Liver (tissue), 9 donors: Measurements from ENCODE around the gene KDM4D. TPM values are rescaled to one million over a fixed set of nuclear protein-coding genes. Genes with fewer than 3 reads are reported as not detected.
A peak's percentile ranks its signal among the peaks of the same experiment; 100 is the strongest.

Experiments
- DNase-seq: peaks from one replicate; pipeline ENCODE4 v3.0.0-alpha.2; 2017; ENCODE audit warnings: low spot score
- H3K27ac ChIP-seq, 2 donors: one replicate each; pipeline ENCODE4 v1.7.0; 2013; ENCODE audit warnings: inconsistent platforms in 2 of 2, low read length in 2 of 2, control low read depth in 1 of 2, low read depth in 1 of 2, mild to moderate bottlenecking in 1 of 2
- H3K27me3 ChIP-seq, 4 donors: one replicate each; pipeline versions ENCODE4 v1.6.1 to v1.7.0; 2013; ENCODE audit warnings: low read length in 3 of 4, inconsistent platforms in 1 of 4, mild to moderate bottlenecking in 1 of 4, moderate library complexity in 1 of 4; ENCODE audit not compliant: control insufficient read depth in 4 of 4, insufficient read depth in 4 of 4
- H3K36me3 ChIP-seq, 4 donors: one replicate each; pipeline versions ENCODE4 v1.6.1 to v1.7.0; 2013; ENCODE audit warnings: low read length in 3 of 4, mild to moderate bottlenecking in 3 of 4, low read depth in 1 of 4, moderate library complexity in 1 of 4; ENCODE audit not compliant: control insufficient read depth in 4 of 4, insufficient read depth in 3 of 4
- H3K4me1 ChIP-seq, 4 donors: one replicate each; pipeline versions ENCODE4 v1.6.1 to v1.7.0; 2013; ENCODE audit warnings: low read length in 3 of 4, mild to moderate bottlenecking in 3 of 4, moderate library complexity in 1 of 4; ENCODE audit not compliant: control insufficient read depth in 4 of 4, insufficient read depth in 4 of 4
- H3K4me3 ChIP-seq, 3 donors: one replicate each; pipeline versions ENCODE4 v1.6.1 to v1.7.0; 2013; ENCODE audit warnings: low read length in 3 of 3, control low read depth in 1 of 3, low read depth in 1 of 3, mild to moderate bottlenecking in 1 of 3
- H3K9ac ChIP-seq, 2 donors: one replicate each; pipeline ENCODE4 v1.7.0; 2013; ENCODE audit warnings: low read length in 2 of 2, mild to moderate bottlenecking in 2 of 2, moderate library complexity in 2 of 2, control low read depth in 1 of 2, low read depth in 1 of 2
- H3K9me3 ChIP-seq, 4 donors: one replicate each; pipeline versions ENCODE4 v1.6.1 to v1.7.0; 2013; ENCODE audit warnings: low read length in 3 of 4; ENCODE audit not compliant: control insufficient read depth in 4 of 4
- EGR1 ChIP-seq, 2 donors: IDR thresholded peaks; 2 replicates each; pipeline ENCODE4 v1.6.1; 2016 to 2018; ENCODE audit warnings: antibody characterized with exemption in 2 of 2, low read depth in 2 of 2
- FOXA1 ChIP-seq: IDR thresholded peaks from 2 replicates; pipeline ENCODE4 v1.6.1; 2016; ENCODE audit warnings: antibody characterized with exemption
- FOXA2 ChIP-seq: IDR thresholded peaks from 2 replicates; pipeline ENCODE4 v1.6.1; 2016; ENCODE audit warnings: antibody characterized with exemption
- GABPA ChIP-seq, 2 donors: IDR thresholded peaks in 1 of 2; conservative IDR thresholded peaks in 1 of 2; 2 replicates each; pipeline ENCODE4 v1.6.1; 2016; ENCODE audit warnings: antibody characterized with exemption in 2 of 2, mild to moderate bottlenecking in 1 of 2, moderate library complexity in 1 of 2
- HNF4A ChIP-seq, 2 donors: conservative IDR thresholded peaks; 2 replicates each; pipeline ENCODE4 v1.6.1; 2016; ENCODE audit warnings: antibody characterized with exemption in 2 of 2, mild to moderate bottlenecking in 2 of 2
- HNF4G ChIP-seq: IDR thresholded peaks from 2 replicates; pipeline ENCODE4 v1.6.1; 2016; ENCODE audit warnings: antibody characterized with exemption
- MAX ChIP-seq: IDR thresholded peaks from 2 replicates; pipeline ENCODE4 v1.6.1; 2016; ENCODE audit warnings: antibody characterized with exemption
- RAD21 ChIP-seq, 2 donors: IDR thresholded peaks; 2 replicates each; pipeline ENCODE4 v1.6.1; 2016; ENCODE audit warnings: antibody characterized with exemption in 2 of 2, mild to moderate bottlenecking in 2 of 2
- RXRA ChIP-seq, 2 donors: IDR thresholded peaks; 2 replicates each; pipeline ENCODE4 v1.6.1; 2017 to 2018; ENCODE audit warnings: antibody characterized with exemption in 2 of 2, mild to moderate bottlenecking in 1 of 2
- SP1 ChIP-seq: IDR thresholded peaks from 2 replicates; pipeline ENCODE4 v1.6.1; 2018; ENCODE audit warnings: antibody characterized with exemption, mild to moderate bottlenecking
- YY1 ChIP-seq: IDR thresholded peaks from 2 replicates; pipeline ENCODE4 v1.6.1; 2016; ENCODE audit warnings: antibody characterized with exemption, mild to moderate bottlenecking
- ZBTB33 ChIP-seq: IDR thresholded peaks from 2 replicates; pipeline ENCODE4 v1.6.1; 2016; ENCODE audit warnings: antibody characterized with exemption
- WGBS: extraction: QIAGEN DNeasy Blood & Tissue Kit; methylation state at CpG from one replicate; pipeline ENCODE4 v1.1.7; 2013; 5-methylcytosine and 5-hydroxymethylcytosine counted together
- polyA plus RNA-seq, 2 donors: library from polyadenylated mRNA; stranded (reverse) in 1 of 2; unstranded in 1 of 2; fragments of 200-250 nt in 1 of 2; fragments of >200 nt in 1 of 2; fragmentation: Nextera tagmentation in 1 of 2; extraction: Ambion mirVana in 1 of 2; gene quantifications; one replicate each; pipeline versions ENCODE4 v1.2.1 to v1.2.3, GENCODE V29; 2013 to 2015
- total RNA-seq, 2 donors: library from RNA; depleted of rRNA; stranded (reverse); fragments of >200 nt; gene quantifications; one replicate each; pipeline ENCODE4 v1.2.3, GENCODE V29; 2014
- TF ChIP-seq, protein P1 (sequence below): IDR thresholded peaks from 2 replicates; pipeline ENCODE4 v1.6.1; 2016; ENCODE audit warnings: antibody characterized with exemption
- TF ChIP-seq, protein P2 (sequence below): fragments of 150-350 bp; IDR thresholded peaks from 2 replicates; pipeline ENCODE4 v1.5.1; 2017; ENCODE audit warnings: improper control_type of control experiment, low read depth, low read length; ENCODE audit not compliant: missing input control
- TF ChIP-seq, protein P3 (sequence below): IDR thresholded peaks from 2 replicates; pipeline ENCODE4 v1.6.1; 2016; ENCODE audit warnings: antibody characterized with exemption, mild to moderate bottlenecking
- donor health status: healthy.
- donor health status: healthy.
- donor health status: healthy.
- donor health status: healthy.
- donor health status: healthy.

The KDM4D gene
- total and polyA plus RNA-seq, 4 donors: 0.11 to 0.23 (median 0.17) TPM

GRCh38 chr11:94968334-94968958 is 5.1 kb upstream of the KDM4D start:
- Histone ChIP-seq H3K27me3 (no peaks in the 10 kb centered on the region), H3K9me3 (no peaks in the 10 kb centered on the region), H3K9ac (no peak overlapping the region), H3K4me3 (no peak overlapping the region), H3K4me1 (peaks cover 1 to 18% (median 18%) of the 10 kb centered on the region in 4 donors), H3K36me3 (peaks cover 10 to 67% (median 63%) of the 10 kb centered on the region in 4 donors), H3K27ac (no peak overlapping the region)
- DNase-seq: no peak
- TF ChIP-seq FOXA2: no peak
- TF ChIP-seq MAX: no peak
- no peak for TF ChIP-seq GABPA (IDR thresholded peaks at IDR 0.05 in 1 of 2, conservative IDR thresholded peaks at IDR 0.05 in 1 of 2)
- no peak for TF ChIP-seq YY1
- no peak for TF ChIP-seq HNF4A (conservative IDR thresholded peaks at IDR 0.05)
- TF ChIP-seq RXRA (IDR thresholded peaks at IDR 0.05): no peak
- no peak for TF ChIP-seq SP1
- no peak for TF ChIP-seq ZBTB33
- TF ChIP-seq, protein P1, sequence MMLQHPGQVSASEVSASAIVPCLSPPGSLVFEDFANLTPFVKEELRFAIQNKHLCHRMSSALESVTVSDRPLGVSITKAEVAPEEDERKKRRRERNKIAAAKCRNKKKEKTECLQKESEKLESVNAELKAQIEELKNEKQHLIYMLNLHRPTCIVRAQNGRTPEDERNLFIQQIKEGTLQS: no peak
- TF ChIP-seq RAD21 (IDR thresholded peaks at IDR 0.05): peak; percentile 68 to 74
- TF ChIP-seq, protein P2, sequence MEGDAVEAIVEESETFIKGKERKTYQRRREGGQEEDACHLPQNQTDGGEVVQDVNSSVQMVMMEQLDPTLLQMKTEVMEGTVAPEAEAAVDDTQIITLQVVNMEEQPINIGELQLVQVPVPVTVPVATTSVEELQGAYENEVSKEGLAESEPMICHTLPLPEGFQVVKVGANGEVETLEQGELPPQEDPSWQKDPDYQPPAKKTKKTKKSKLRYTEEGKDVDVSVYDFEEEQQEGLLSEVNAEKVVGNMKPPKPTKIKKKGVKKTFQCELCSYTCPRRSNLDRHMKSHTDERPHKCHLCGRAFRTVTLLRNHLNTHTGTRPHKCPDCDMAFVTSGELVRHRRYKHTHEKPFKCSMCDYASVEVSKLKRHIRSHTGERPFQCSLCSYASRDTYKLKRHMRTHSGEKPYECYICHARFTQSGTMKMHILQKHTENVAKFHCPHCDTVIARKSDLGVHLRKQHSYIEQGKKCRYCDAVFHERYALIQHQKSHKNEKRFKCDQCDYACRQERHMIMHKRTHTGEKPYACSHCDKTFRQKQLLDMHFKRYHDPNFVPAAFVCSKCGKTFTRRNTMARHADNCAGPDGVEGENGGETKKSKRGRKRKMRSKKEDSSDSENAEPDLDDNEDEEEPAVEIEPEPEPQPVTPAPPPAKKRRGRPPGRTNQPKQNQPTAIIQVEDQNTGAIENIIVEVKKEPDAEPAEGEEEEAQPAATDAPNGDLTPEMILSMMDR: peak; percentile 43
- TF ChIP-seq EGR1 (IDR thresholded peaks at IDR 0.05; ENCODE audit: low read depth in 2 of 2): no peak
- no peak for TF ChIP-seq FOXA1
- WGBS: 98% methylated on average over 1 of the region's 1 CpG

DNA sequence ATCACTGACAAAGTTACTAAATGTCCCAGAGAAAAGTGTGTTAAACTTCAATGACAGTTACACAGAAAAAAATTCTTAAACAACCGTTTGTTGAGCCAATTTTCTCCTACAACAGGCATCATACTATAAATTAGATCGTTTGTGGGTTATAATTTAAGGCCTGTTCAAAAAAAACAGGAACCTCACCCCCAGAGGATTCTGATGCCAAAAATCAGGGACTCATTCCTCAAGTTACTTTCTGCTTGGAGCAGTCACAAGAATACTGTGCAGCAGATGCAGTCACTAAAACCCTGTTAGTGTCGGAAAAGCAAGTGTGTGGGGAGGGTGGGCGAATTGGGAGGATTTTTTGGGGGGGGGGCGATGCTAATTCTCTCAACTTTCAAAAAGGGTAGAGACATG is 810 bp upstream of the KDM4D start:
- Histone ChIP-seq H3K4me1 (peaks cover 1 to 23% (median 21%) of the 10 kb centered on the region in 4 donors), H3K9ac (peak overlapping the region; percentile 43 to 49), H3K4me3 (peak overlapping the region; percentile 75 to 95 (median 91)), H3K36me3 (peaks cover 6 to 35% (median 29%) of the 10 kb centered on the region in 4 donors), H3K27me3 (no peaks in the 10 kb centered on the region), H3K9me3 (no peaks in the 10 kb centered on the region), H3K27ac (no peak overlapping the region)
- DNase-seq: no peak
- TF ChIP-seq, protein P3, sequence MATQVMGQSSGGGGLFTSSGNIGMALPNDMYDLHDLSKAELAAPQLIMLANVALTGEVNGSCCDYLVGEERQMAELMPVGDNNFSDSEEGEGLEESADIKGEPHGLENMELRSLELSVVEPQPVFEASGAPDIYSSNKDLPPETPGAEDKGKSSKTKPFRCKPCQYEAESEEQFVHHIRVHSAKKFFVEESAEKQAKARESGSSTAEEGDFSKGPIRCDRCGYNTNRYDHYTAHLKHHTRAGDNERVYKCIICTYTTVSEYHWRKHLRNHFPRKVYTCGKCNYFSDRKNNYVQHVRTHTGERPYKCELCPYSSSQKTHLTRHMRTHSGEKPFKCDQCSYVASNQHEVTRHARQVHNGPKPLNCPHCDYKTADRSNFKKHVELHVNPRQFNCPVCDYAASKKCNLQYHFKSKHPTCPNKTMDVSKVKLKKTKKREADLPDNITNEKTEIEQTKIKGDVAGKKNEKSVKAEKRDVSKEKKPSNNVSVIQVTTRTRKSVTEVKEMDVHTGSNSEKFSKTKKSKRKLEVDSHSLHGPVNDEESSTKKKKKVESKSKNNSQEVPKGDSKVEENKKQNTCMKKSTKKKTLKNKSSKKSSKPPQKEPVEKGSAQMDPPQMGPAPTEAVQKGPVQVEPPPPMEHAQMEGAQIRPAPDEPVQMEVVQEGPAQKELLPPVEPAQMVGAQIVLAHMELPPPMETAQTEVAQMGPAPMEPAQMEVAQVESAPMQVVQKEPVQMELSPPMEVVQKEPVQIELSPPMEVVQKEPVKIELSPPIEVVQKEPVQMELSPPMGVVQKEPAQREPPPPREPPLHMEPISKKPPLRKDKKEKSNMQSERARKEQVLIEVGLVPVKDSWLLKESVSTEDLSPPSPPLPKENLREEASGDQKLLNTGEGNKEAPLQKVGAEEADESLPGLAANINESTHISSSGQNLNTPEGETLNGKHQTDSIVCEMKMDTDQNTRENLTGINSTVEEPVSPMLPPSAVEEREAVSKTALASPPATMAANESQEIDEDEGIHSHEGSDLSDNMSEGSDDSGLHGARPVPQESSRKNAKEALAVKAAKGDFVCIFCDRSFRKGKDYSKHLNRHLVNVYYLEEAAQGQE: no peak
- no peak for TF ChIP-seq FOXA1
- no peak for TF ChIP-seq RAD21 (IDR thresholded peaks at IDR 0.05)
- TF ChIP-seq HNF4G: no peak
- WGBS: 5% methylated on average over 5 of the region's 5 CpGs
